Bronchial epithelial cell (primary cell): ENCODE results near the gene SETBP1. TPM values are rescaled to one million over a fixed set of nuclear protein-coding genes. Genes with fewer than 3 reads are reported as not detected.
A peak's percentile ranks its signal among the peaks of the same experiment; 100 is the strongest.

ENCODE experiments used
- DNase-seq: peaks from one replicate; pipeline ENCODE4 v3.0.0-alpha.2; 2010; ENCODE audit warnings: low read depth
- FAIRE-seq: peaks from 2 replicates; lab custom pipeline; 2011; peaks lifted over from hg19 to GRCh38; lab: Jason Lieb, UNC
- H3K27me3 ChIP-seq: 2 replicates; pipeline ENCODE4 v1.5.1; 2011; ENCODE audit warnings: low read length; ENCODE audit not compliant: control insufficient read depth, insufficient read depth
- H3K36me3 ChIP-seq: 2 replicates; pipeline ENCODE4 v1.5.1; 2011; ENCODE audit warnings: low read length; ENCODE audit not compliant: control insufficient read depth, insufficient read depth
- H3K4me3 ChIP-seq: 2 replicates; pipeline ENCODE4 v1.5.1; 2011; ENCODE audit warnings: mild to moderate bottlenecking, low read depth, low read length, control low read depth
- total RNA-seq: library from RNA; depleted of rRNA; stranded (reverse); fragments of >200 nt; gene quantifications from 2 replicates; pipeline ENCODE4 v1.2.1, GENCODE V29; 2014
- TF ChIP-seq, protein P1 (sequence below): IDR thresholded peaks from 2 replicates; pipeline ENCODE4 v1.5.1; 2011; ENCODE audit warnings: mild to moderate bottlenecking, moderate library complexity, low read length, control low read depth, inconsistent platforms; ENCODE audit not compliant: insufficient read depth, severe bottlenecking

The SETBP1 gene
- total RNA-seq, 1 donor from 2014 or later: 1.8 TPM

GRCh38 chr18:44897816-44898215 is 217.1 kb downstream of the SETBP1 start:
- FAIRE-seq: no peak

DNA sequence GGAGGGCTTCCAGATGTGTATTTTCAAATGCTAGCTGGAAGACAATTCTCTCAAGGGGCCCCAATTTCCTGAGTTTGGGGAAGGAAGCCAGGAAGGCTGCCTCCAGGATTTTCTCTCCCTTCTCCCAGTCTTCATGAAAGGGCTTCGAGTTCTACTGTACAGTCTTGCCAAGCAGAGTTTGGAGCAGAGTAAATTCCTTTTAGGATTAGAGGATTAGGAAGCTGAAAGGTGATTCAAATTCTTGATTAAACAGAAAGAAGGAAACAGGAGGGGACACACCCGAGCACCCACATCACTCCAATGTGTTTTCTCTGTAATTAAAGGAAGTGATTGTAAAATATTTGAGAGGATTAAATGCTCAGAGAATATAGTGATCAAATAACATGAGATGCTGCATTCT is 217.8 kb downstream of the SETBP1 start:
- no peaks in the 10 kb centered on the region for H3K36me3 ChIP-seq
- no peak overlapping the region for H3K4me3 ChIP-seq
- DNase-seq (peak; percentile 33), FAIRE-seq (no peak)
- no peaks in the 10 kb centered on the region for H3K27me3 ChIP-seq
- TF ChIP-seq, protein P1, sequence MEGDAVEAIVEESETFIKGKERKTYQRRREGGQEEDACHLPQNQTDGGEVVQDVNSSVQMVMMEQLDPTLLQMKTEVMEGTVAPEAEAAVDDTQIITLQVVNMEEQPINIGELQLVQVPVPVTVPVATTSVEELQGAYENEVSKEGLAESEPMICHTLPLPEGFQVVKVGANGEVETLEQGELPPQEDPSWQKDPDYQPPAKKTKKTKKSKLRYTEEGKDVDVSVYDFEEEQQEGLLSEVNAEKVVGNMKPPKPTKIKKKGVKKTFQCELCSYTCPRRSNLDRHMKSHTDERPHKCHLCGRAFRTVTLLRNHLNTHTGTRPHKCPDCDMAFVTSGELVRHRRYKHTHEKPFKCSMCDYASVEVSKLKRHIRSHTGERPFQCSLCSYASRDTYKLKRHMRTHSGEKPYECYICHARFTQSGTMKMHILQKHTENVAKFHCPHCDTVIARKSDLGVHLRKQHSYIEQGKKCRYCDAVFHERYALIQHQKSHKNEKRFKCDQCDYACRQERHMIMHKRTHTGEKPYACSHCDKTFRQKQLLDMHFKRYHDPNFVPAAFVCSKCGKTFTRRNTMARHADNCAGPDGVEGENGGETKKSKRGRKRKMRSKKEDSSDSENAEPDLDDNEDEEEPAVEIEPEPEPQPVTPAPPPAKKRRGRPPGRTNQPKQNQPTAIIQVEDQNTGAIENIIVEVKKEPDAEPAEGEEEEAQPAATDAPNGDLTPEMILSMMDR: no peak

More at GRCh38 chr18:44897816-44898215, 217.1 kb downstream of the SETBP1 start:
- Histone ChIP-seq H3K4me3 (no peak overlapping the region), H3K27me3 (no peaks in the 10 kb centered on the region), H3K36me3 (no peaks in the 10 kb centered on the region)
- TF ChIP-seq, protein P1: no peak
- DNase-seq: no peak

DNA sequence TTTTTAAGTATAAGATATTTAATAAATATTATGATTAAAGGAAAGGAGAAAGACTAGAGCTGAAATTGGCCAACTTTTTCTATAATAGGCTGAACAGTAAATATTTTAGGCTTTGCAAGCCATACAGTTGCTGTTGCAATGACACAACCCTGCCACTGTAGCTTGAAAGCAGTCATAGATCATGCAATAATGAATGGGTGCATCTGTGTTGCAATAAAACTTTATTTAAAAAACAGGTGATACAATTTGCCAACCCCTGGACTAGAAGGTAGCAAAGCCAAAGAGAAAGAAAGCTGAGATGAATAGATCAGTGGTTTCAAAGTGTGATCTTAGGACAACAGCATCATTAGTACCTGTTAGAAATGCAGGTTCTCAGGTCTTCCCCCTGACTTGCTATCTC is 219.1 kb downstream of the SETBP1 start:
- no peak for FAIRE-seq
- TF ChIP-seq, protein P1: no peak
- no peak for DNase-seq
- Histone ChIP-seq H3K4me3 (no peak overlapping the region), H3K27me3 (no peaks in the 10 kb centered on the region), H3K36me3 (no peaks in the 10 kb centered on the region)

DNA sequence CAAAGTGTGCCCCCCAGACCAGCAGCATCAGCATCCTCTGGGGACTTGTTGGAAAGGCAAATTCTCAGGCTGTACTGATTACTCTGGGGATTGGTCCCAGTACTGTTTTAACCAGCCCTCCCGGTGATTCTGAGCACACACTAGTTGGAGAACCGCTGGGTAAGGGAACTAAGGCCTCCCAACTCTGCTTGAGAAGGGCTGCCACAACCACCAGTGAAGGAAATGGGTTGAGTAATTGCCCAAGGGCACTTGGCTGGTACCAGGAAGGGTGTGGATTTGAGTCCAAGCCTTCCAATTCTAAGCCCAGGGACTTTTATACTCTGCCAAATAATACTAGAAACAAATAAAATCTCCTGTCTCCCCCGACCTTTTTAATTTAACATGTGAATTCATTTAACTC is 219.9 kb downstream of the SETBP1 start:
- H3K36me3 ChIP-seq: no peaks in the 10 kb centered on the region
- no peaks in the 10 kb centered on the region for H3K27me3 ChIP-seq
- DNase-seq (peak; percentile 74), FAIRE-seq (peak; percentile 52)
- no peak overlapping the region for H3K4me3 ChIP-seq
- TF ChIP-seq, protein P1: no peak

DNA sequence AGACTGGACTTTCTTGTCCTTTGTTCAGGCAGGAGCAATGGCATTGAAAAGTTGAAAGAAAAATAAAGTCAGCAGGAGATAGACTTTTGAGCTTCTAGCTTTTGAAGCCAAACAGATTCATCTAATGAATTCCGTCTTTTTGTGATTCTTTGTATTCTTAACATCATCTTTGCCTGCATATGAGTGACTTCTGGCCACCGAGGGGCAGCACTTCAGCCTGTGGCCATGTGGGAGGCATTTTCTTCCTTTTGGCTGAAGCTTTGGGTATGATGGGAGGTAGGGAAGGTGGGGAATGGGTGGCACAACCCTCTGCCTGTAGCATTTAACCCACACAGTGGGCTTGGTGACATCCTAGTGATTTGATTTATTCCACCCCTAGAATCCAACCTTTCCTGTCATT is 220.6 kb downstream of the SETBP1 start:
- no peak for FAIRE-seq
- TF ChIP-seq, protein P1: peak; percentile 40

GRCh38 chr18:44903327-44903726 is 222.6 kb downstream of the SETBP1 start:
- no peak for DNase-seq
- TF ChIP-seq, protein P1: no peak
- no peak overlapping the region for H3K4me3 ChIP-seq
- no peaks in the 10 kb centered on the region for H3K36me3 ChIP-seq
- FAIRE-seq: no peak
- H3K27me3 ChIP-seq: no peaks in the 10 kb centered on the region

More for the DNA sequence above, 220.6 kb downstream of the SETBP1 start:
- Histone ChIP-seq H3K4me3 (no peak overlapping the region), H3K27me3 (no peaks in the 10 kb centered on the region), H3K36me3 (no peaks in the 10 kb centered on the region)
- no peak for DNase-seq
